Motor neuron (in vitro differentiated cells): ENCODE measurements around the gene IZUMO1. TPM values are rescaled to one million over a fixed set of nuclear protein-coding genes. Genes with fewer than 3 reads are reported as not detected.
A peak's percentile ranks its signal among the peaks of the same experiment; 100 is the strongest.

Source experiments
- ATAC-seq, 8 experiments: fragments of 200-7000 bp; cut with Tn5 transposase; replicated peaks in 6 of 8; 2 replicates each; pipeline ENCODE4 v1.8.0; 2021; ENCODE audit warnings: mild to moderate bottlenecking in 8 of 8, moderate library complexity in 8 of 8
- H3K27ac ChIP-seq, 2 donors: fragments of 250-450 bp; sonication (Bioruptor Pico); 2 replicates each; pipeline ENCODE4 v1.9.0; 2021; ENCODE audit warnings: antibody characterized with exemption in 2 of 2, mild to moderate bottlenecking in 2 of 2, moderate library complexity in 1 of 2
- H3K4me1 ChIP-seq, 2 donors: fragments of 250-450 bp; sonication (Bioruptor Pico); replicated peaks in 1 of 2; 2 replicates each; pipeline ENCODE4 v1.6.1; 2021; ENCODE audit warnings: antibody characterized with exemption in 2 of 2, mild to moderate bottlenecking in 2 of 2, moderate library complexity in 1 of 2
- H3K4me3 ChIP-seq, 5 donors: fragments of 250-450 bp; sonication (Bioruptor Pico); 2 replicates each; pipeline ENCODE4 v1.9.0; 2021; ENCODE audit warnings: antibody characterized with exemption in 5 of 5, mild to moderate bottlenecking in 5 of 5, moderate library complexity in 4 of 5
- WGBS, 10 experiments: fragments of 450-650 bp; shearing (Covaris generic); methylation state at CpG; one replicate each; pipeline ENCODE4 v1.0.0; 2022; 5-methylcytosine and 5-hydroxymethylcytosine counted together
- in situ Hi-C, 9 experiments: fragments of 400-800 bp; cut with MboI; loops; one replicate each; pipeline ENCODE4 v1.15.0; 2021; ENCODE audit warnings: low sequenced_read_pairs in 9 of 9, low pct_unique_long_range_greater_than_20kb in 2 of 9; ENCODE audit not compliant: unreplicated experiment in 9 of 9
- total RNA-seq, 8 experiments: library from RNA; unstranded; fragments of 300-600 nt; gene quantifications; 2 replicates each; pipeline versions ENCODE4 v1.2.3 to v1.2.4, GENCODE V29; 2022

Gene IZUMO1
- total RNA-seq, 8 experiments from 2014 or later, result 0.14 to 0.76 (median 0.49) TPM; not detected in 1

- 20 to 95% (median 86%) methylated on average over 1 to 8 of the region's 35 CpGs; no CpG with 5 or more reads in 5 of the 10 experiments for WGBS, 10 experiments
- H3K4me3 ChIP-seq, result no peak overlapping the region
- peaks cover 10 to 13% of the 10 kb centered on the region in 2 donors for H3K4me1 ChIP-seq
- H3K27ac ChIP-seq, result no peak overlapping the region
- ATAC-seq, result peak in 3 of 8 experiments; percentile 1 to 4 (median 1)
- in situ Hi-C loops, result no loop called here
These were observed 5.3 kb downstream of the IZUMO1 start for GRCh38 chr19:48741129-48741999.

- Histone ChIP-seq H3K27ac (no peak within 1 kb of the TSS), H3K4me1 (peaks cover 10 to 13% of the 10 kb centered on the region in 2 donors), H3K4me3 (peak within 1 kb of the TSS; percentile 40 to 45 (median 42))
- 51 to 73% methylated on average over 5 to 7 of the region's 27 CpGs; no CpG with 5 or more reads in 8 of the 10 experiments for WGBS, 10 experiments
- ATAC-seq, result no peak
- in situ Hi-C loops, result no loop called here
These were observed 6.3 kb downstream of the IZUMO1 start, which contains the start of gene RASIP1 for GRCh38 chr19:48740164-48740972. Gene RASIP1 (minus strand): TSS chr19:48740610. CDS start chr19:48740282, 328 bp downstream.

DNA sequence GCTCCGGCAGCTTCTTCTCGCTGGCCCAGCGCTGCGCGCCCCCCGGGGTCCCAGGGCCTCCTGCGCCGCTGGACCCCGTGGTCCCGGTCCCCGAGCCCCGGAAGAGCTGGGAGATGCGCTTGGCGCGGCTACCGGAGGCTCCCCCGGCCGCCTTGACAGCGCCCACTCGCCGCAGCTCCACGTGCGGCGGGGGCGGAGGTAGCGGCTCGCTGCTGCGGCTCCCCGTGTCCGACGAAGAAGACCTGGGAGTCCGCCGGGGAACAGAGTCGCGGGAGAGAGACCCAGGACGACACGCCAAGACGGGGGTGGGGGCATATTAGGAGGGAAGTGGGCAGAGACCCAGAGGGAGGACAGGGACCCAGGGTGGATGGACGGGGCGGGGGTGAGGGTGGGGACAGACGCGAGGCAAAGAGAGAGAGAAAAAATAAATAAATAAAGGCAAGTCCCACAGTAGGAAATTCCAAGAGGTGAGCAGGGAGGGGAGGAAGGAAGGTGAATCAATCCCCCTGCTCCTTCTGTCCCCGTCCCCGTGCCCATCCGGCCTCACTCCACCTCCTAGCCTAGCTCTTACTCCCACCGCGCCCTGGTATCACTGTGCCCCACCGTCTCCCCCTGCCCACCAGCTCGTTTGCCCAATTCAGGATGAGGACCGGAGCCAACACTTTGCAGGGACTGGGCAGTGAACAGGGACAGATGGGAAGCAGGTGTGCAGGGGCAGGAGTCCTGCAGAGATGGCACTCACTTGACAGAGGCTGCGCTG is 7.1 kb downstream of the IZUMO1 start:
- 67% methylated on average over 1 of the region's 51 CpGs; no CpG with 5 or more reads in 9 of the 10 experiments for WGBS, 10 experiments
- H3K4me3 ChIP-seq, result peak overlapping the region; percentile 40 to 45 (median 42)
- peak overlapping the region; percentile 32 to 39 for H3K27ac ChIP-seq
- in situ Hi-C loops, result no loop called here
- H3K4me1 ChIP-seq, result peaks cover 10 to 15% of the 10 kb centered on the region in 2 donors
- peak in 5 of 8 experiments; percentile 0 to 19 (median 7) for ATAC-seq

- ATAC-seq, result peak; percentile 86 to 92 (median 88)
- Histone ChIP-seq H3K4me1 (peaks cover 10 to 15% of the 10 kb centered on the region in 2 donors), H3K4me3 (peak overlapping the region; percentile 40 to 45 (median 42)), H3K27ac (peak overlapping the region; percentile 32 to 39)
- in situ Hi-C loops, result no loop called here
- 0% methylated on average over 4 of the region's 96 CpGs; no CpG with 5 or more reads in 8 of the 10 experiments for WGBS, 10 experiments
These were observed 7.9 kb downstream of the IZUMO1 start for GRCh38 chr19:48738557-48739403.

DNA sequence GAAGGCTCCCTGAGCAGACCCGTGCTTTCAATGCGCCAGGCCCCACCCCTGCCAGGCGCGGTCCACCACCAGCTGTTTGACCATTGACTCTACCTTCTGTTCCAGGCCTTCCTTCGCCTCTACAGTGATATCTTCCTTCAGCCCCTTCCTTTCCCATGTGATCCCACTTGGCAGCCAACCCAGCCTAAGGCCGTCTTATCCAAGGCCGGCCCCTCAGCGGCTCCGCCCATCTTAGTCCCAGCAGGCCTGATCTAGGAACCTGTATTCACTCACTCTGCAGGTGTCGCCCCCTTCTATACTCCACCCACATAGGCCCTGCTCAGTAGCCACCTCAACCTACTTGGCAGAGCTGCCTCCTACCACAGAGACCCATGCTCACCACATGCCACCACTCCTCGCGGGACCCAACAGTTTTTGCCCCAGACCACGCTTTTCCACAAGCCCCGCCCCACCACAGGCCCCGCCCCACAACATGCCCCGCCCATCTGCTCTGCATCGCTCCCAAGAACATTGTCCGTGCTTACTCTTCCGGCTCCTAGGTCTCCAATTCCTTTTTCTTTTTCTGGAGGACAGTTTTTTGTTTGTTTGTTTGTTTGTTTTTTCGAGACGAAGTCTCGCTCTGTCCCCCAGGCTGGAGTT is 9.2 kb downstream of the IZUMO1 start:
- H3K4me1 ChIP-seq, result peaks cover 10 to 15% of the 10 kb centered on the region in 2 donors
- no peak overlapping the region for H3K27ac ChIP-seq
- H3K4me3 ChIP-seq, result no peak overlapping the region
- 45 to 100% (median 76%) methylated on average over 2 to 12 of the region's 22 CpGs; no CpG with 5 or more reads in 3 of the 10 experiments for WGBS, 10 experiments
- in situ Hi-C loops, result no loop called here
- no peak for ATAC-seq

GRCh38 chr19:48735031-48735615 is 11.6 kb downstream of the IZUMO1 start:
- WGBS, 10 experiments, result 0 to 25% (median 3%) methylated on average over 1 to 10 of the region's 38 CpGs; no CpG with 5 or more reads in 3 of the 10 experiments
- Histone ChIP-seq H3K4me3 (peak overlapping the region; percentile 23 to 27 (median 25)), H3K27ac (no peak overlapping the region), H3K4me1 (peaks cover 4 to 7% of the 10 kb centered on the region in 2 donors)
- in situ Hi-C loops, result no loop called here
- ATAC-seq, result peak in 4 of 8 experiments; percentile 2 to 69 (median 54)

DNA sequence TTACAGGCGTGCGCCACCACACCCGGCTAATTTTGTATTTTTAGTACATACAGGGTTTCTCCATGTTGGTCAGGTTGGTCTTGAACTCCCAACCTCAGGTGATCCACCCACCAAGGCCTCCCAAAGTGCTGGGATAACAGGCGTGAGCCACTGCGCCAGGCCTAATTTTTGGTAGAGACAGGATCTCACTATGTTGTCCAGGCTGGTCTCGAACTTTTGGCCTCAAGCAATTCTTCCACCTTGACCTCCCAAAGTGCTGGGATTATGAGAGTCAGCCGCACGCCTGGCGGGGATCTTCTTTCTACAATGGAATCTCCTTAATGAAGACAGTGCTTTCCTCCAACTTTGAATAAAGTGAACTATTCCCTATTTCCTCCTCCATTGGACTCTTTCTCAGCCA is 12.1 kb downstream of the IZUMO1 start:
- WGBS, 10 experiments, result 74 to 100% (median 99%) methylated on average over 3 to 6 of the region's 9 CpGs; no CpG with 5 or more reads in 4 of the 10 experiments
- Histone ChIP-seq H3K27ac (no peak overlapping the region), H3K4me1 (peaks cover 0 to 7% of the 10 kb centered on the region in 2 donors), H3K4me3 (no peak overlapping the region)
- ATAC-seq, result no peak
- in situ Hi-C loops, result no loop called here

GRCh38 chr19:48731452-48731851 is 15.3 kb downstream of the IZUMO1 start:
- peaks cover 0 to 3% of the 10 kb centered on the region in 2 donors for H3K4me1 ChIP-seq
- no peak overlapping the region for H3K27ac ChIP-seq
- in situ Hi-C loops, result no loop called here
- ATAC-seq, result no peak
- WGBS, 10 experiments, result 0 to 100% (median 61%) methylated on average over 1 to 4 of the region's 4 CpGs; no CpG with 5 or more reads in 2 of the 10 experiments
- no peak overlapping the region for H3K4me3 ChIP-seq

DNA sequence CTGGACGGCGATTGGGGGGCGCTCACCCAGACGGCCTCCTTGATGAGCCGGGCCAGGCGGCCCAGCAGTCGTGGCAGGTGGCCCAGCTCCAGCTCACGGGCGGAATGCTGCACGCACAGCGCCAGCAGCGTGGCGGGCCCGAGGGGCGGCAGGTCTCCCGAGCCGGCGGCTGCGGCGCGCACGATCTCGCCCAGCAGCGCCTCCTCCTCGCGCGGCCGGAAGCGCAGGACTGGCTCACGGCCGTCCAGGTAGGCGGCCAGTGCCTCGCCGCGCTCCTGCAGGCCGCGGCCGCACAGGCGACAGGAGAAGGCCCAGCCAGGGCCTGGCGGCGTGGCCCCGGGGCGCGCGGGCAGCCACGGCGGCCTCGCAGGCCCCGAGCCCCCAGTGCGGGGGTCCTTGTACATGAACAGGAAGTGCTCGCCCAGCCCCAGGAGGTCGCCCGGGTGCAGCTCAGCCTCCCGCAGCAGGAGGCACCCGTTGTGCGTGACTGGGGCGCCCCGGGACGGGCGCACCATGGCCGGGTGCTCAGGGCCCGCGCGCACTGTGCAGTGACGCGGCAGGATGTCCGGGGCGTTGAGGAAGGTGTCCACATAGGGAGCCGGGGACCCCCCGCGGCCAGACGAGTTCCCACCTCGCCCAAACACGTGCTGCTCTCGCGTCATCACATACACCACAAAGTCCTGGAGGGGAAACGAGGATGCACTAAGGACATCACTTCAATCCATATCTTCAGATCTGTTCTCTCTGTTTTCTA is 17.6 kb downstream of the IZUMO1 start:
- in situ Hi-C loops, result no loop called here
- WGBS, 10 experiments, result 26 to 95% (median 84%) methylated on average over 4 to 27 of the region's 77 CpGs; no CpG with 5 or more reads in 4 of the 10 experiments
- peak in 1 of 8 experiments; percentile 74 for ATAC-seq
- H3K4me1 ChIP-seq, result peaks cover 9 to 10% of the 10 kb centered on the region in 2 donors
- no peak overlapping the region for H3K4me3 ChIP-seq
- no peak overlapping the region for H3K27ac ChIP-seq

DNA sequence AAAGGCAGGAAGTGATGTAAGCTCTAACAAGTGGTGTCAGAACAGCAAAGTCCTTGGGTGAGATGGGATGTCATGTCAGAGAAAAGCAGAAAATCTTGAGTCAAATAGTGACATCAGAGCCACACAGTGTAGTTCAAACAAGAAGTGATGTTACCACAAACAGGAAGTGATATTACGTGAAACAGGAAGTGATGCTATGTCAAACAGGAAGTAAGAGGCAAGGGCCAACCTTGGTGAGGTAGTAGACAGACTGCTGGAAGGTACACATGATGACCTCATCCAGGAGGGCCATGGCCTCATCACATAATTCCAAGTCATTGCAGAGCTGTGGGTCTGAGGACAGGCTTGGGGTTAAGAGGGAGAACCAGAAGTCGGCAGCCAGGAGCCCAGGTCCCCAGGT is 20.2 kb downstream of the IZUMO1 start:
- no peak overlapping the region for H3K4me3 ChIP-seq
- H3K27ac ChIP-seq, result no peak overlapping the region
- 80 to 100% (median 86%) methylated on average over 1 to 2 of the region's 2 CpGs; no CpG with 5 or more reads in 4 of the 10 experiments for WGBS, 10 experiments
- peaks cover 9 to 10% of the 10 kb centered on the region in 2 donors for H3K4me1 ChIP-seq
- peak in 3 of 8 experiments; percentile 28 to 74 (median 42) for ATAC-seq
- in situ Hi-C loops, result no loop called here
